Measurements from ENCODE around the gene ENGASE. TPM values are rescaled to one million over a fixed set of nuclear protein-coding genes. Genes with fewer than 3 reads are reported as not detected.

Gene ENGASE
- total and polyA plus RNA-seq, 7 donors = 7.5 to 80.8 (median 26.7) TPM

GRCh38 chr17:79065105-79065670 is 9.4 kb upstream of the ENGASE start:
- H3K4me1 ChIP-seq = no peaks in the 10 kb centered on the region
- intact Hi-C loops (cut with DNase I) = loop anchor here in 1 of 2 donors (1.0 to 5.0 kb wide), 2 partner anchors 22 to 327 kb away; no protein-coding TSS in a partner anchor
- H3K27me3 ChIP-seq (ENCODE audit: insufficient read depth in 3 of 3, low read length in 2 of 3) = no peaks in the 10 kb centered on the region
- TF ChIP-seq CTCF (IDR thresholded peaks at IDR 0.05) = peak; percentile 73
- DNase-seq = no peak
- WGBS, 3 donors = 45 to 50% (median 45%) methylated on average over 10 of the region's 10 CpGs
- H3K9me3 ChIP-seq = no peaks in the 10 kb centered on the region
- no peak overlapping the region for H3K4me3 ChIP-seq
- no peak overlapping the region for H3K27ac ChIP-seq
- no peaks in the 10 kb centered on the region for H3K36me3 ChIP-seq (ENCODE audit: insufficient read depth in 1 of 2, low read depth in 1 of 2)
- ATAC-seq = peak; percentile 60 to 86 (median 74)

- 87 to 92% (median 87%) methylated on average over 6 of the region's 6 CpGs for WGBS, 3 donors
- intact Hi-C loops (cut with DNase I) = loop anchor here in 1 of 2 donors (5.0 kb wide), 1 partner anchor 325 kb away; no protein-coding TSS in a partner anchor
- no peak for TF ChIP-seq CTCF (IDR thresholded peaks at IDR 0.05)
- H3K9me3 ChIP-seq = no peaks in the 10 kb centered on the region
- no peaks in the 10 kb centered on the region for H3K27me3 ChIP-seq (ENCODE audit: insufficient read depth in 3 of 3, low read length in 2 of 3)
- ATAC-seq = no peak
- H3K36me3 ChIP-seq (ENCODE audit: insufficient read depth in 1 of 2, low read depth in 1 of 2) = no peaks in the 10 kb centered on the region
- H3K4me3 ChIP-seq = no peak overlapping the region
- no peaks in the 10 kb centered on the region for H3K4me1 ChIP-seq
- no peak for DNase-seq
- H3K27ac ChIP-seq = no peak overlapping the region
Measured at GRCh38 chr17:79066963-79067362, 7.7 kb upstream of the ENGASE start.

- no peaks in the 10 kb centered on the region for H3K36me3 ChIP-seq (ENCODE audit: insufficient read depth in 1 of 2, low read depth in 1 of 2)
- ATAC-seq = no peak
- peak in 1 of 2 donors; percentile 28 for DNase-seq
- WGBS, 3 donors = 88 to 93% (median 90%) methylated on average over 9 of the region's 9 CpGs
- H3K27ac ChIP-seq = no peak overlapping the region
- H3K4me3 ChIP-seq = no peak overlapping the region
- TF ChIP-seq CTCF (IDR thresholded peaks at IDR 0.05) = no peak
- no peaks in the 10 kb centered on the region for H3K9me3 ChIP-seq
- H3K4me1 ChIP-seq = no peaks in the 10 kb centered on the region
- intact Hi-C loops (cut with DNase I) = no loop called here
- no peaks in the 10 kb centered on the region for H3K27me3 ChIP-seq (ENCODE audit: insufficient read depth in 3 of 3, low read length in 2 of 3)
Measured at GRCh38 chr17:79070266-79070880, 4.3 kb upstream of the ENGASE start.

- H3K27me3 ChIP-seq (ENCODE audit: insufficient read depth in 3 of 3, low read length in 2 of 3) = no peaks in the 10 kb centered on the region
- no peak overlapping the region for H3K4me3 ChIP-seq
- no peaks in the 10 kb centered on the region for H3K36me3 ChIP-seq (ENCODE audit: insufficient read depth in 1 of 2, low read depth in 1 of 2)
- peaks cover 5% of the 10 kb centered on the region for H3K4me1 ChIP-seq
- H3K9me3 ChIP-seq = no peaks in the 10 kb centered on the region
- no peak overlapping the region for H3K27ac ChIP-seq
- WGBS, 3 donors = 84 to 90% (median 90%) methylated on average over 6 of the region's 6 CpGs
- intact Hi-C loops (cut with DNase I) = no loop called here
- no peak for ATAC-seq
- TF ChIP-seq CTCF (IDR thresholded peaks at IDR 0.05) = no peak
- DNase-seq = no peak
Measured at GRCh38 chr17:79071161-79071740, 3.4 kb upstream of the ENGASE start.

All from psoas muscle (tissue), 8 donors.